HUES6 (cell line): ENCODE measurements around the gene CIB4.

Source experiments
- H3K27ac ChIP-seq: 2 replicates; pipeline ENCODE4 v1.7.0; 2013; ENCODE audit warnings: low read depth, mild to moderate bottlenecking, low read length, inconsistent platforms
- H3K27me3 ChIP-seq: 2 replicates; pipeline ENCODE4 v1.6.1; 2013; ENCODE audit warnings: low read length; ENCODE audit not compliant: control insufficient read depth, insufficient read depth
- H3K36me3 ChIP-seq: 2 replicates; pipeline ENCODE4 v1.6.1; 2013; ENCODE audit warnings: low read length; ENCODE audit not compliant: control insufficient read depth, insufficient read depth
- H3K4me1 ChIP-seq: 2 replicates; pipeline ENCODE4 v1.6.1; 2013; ENCODE audit warnings: low read length; ENCODE audit not compliant: control insufficient read depth, insufficient read depth
- H3K4me3 ChIP-seq: 2 replicates; pipeline ENCODE4 v1.5.1; 2013; ENCODE audit warnings: low read depth, low read length
- H3K9ac ChIP-seq: one replicate; pipeline ENCODE4 v1.6.1; 2013; ENCODE audit warnings: mild to moderate bottlenecking, low read length
- H3K9me3 ChIP-seq: 2 replicates; pipeline ENCODE4 v1.6.1; 2013; ENCODE audit warnings: low read depth, low read length; ENCODE audit not compliant: control insufficient read depth, insufficient read depth

CIB4 gene

DNA sequence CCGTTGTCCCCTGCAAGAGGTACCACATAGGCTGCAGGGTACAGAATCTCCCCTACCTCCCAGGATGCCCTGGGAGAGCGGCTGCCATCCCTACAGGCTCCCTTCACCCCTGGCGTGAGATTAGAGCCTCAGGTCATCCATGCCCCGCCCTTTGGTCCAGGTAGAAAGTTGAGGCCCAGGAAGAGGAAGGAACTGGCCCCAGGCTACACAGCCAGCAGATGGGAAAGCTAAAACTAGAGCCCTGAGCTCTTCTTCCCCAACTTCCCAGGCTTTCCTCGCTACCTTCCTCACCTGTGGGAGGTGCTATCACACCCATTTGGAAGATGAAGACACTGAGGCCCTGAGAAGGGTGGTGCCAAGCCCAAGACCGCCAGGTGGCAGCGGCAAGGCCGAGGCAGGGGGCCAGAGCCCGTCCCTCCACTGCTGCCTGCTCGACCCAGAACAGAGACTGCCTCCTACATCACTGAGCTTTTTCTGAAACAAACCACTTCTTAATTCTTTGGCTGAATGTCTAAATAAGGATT lies 25.8 kb downstream of the CIB4 start:
- no peak overlapping the region for H3K4me3 ChIP-seq
- H3K36me3 ChIP-seq = no peaks in the 10 kb centered on the region
- H3K4me1 ChIP-seq = peaks cover 52% of the 10 kb centered on the region
- no peaks in the 10 kb centered on the region for H3K9me3 ChIP-seq
- no peak overlapping the region for H3K9ac ChIP-seq
- H3K27ac ChIP-seq = no peak overlapping the region
- H3K27me3 ChIP-seq = peaks cover 28% of the 10 kb centered on the region

DNA sequence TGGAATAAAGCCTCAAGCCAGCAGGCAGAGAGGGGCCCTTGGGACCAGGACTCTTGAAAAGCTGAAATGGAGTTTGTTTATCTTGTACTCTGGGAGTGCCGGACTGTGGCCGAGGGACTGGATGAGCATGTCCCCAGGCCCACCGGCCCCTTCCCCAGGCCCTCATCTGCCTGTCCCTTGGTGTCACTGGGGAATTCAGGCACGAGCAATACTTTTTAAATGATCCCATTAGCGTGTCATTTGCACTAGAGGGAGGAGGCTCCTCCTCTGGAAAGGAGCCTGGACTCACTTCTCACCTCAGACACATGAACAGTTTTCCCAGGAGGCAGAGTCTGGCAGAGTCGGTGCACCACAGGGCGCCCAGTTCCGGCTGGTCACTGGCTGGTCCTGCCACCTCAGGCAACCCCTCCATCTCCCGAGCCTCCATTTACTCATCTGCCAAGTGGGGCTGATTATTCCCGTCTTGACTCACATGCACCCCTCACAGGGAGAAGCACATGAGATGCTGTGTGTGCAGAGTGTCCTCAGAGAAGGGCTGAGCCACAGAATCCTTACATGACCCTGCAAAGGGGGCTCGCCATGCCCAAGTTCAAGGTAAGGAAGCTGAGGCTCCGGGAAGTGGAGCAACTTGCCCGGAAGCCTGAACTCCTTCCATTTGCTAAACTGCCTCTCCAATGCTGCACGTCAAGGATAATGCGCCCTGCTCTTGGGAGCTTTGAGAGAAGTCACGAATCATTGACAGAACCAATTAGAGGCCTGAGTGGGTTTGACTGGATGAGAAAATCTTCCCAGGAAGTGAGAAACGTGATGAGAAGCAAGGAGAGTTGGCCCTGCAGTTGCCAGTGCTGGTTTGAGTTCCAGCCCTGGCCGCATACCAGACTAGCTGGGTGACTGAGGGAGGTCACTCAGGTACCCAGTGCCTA lies 26.7 kb downstream of the CIB4 start:
- Histone ChIP-seq H3K36me3 (no peaks in the 10 kb centered on the region), H3K9ac (no peak overlapping the region), H3K4me3 (no peak overlapping the region), H3K9me3 (no peaks in the 10 kb centered on the region), H3K27ac (no peak overlapping the region), H3K4me1 (peaks cover 54% of the 10 kb centered on the region), H3K27me3 (peaks cover 19% of the 10 kb centered on the region)

DNA sequence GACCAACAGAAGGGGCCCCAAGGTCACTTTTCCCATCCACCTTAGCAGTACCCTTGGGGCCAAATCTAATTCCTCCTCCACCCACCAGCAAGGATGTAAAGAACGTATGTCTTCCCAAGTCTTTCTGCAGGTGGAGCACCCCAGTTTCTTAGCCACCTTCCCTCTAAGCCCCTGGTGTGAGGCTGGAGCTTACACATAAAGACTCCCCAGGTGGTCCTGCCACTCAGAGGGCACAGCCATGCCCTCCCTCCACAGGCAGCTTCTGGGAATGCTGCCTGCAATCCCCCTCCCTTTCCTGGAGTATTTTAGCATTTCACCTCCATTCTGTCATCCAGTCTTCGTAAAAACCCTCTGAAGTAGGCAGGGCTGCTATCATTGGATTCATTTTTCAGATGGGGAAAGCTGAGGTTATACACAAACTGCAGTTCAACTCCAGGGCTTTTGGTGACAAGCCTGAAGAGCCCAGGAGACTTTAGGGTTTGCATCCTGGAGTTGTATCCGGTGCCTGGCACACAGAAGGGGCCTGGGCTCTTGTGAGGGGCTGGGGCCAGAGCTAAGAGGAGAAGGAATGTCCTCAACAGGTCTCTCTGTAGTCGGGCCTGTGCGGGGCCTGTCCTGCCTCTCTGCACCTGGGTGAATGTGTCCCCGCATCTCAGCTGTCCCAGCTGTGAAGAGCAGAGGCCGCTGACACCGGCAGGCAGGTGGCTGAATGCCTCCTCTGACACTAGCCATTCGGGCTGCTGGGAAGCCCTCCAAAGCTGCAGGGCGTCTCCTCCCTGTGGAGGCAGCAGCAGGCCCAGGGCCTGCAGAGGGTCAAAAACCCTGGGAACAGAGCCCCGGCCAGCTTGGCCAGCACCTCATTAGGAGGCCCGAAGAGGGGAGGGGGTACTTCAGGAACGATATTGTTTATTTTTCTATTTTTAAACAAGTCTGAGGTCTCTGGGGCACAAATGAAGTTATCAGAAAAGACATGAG lies 27.6 kb downstream of the CIB4 start:
- no peak overlapping the region for H3K27ac ChIP-seq
- H3K36me3 ChIP-seq = no peaks in the 10 kb centered on the region
- peaks cover 56% of the 10 kb centered on the region for H3K4me1 ChIP-seq
- no peak overlapping the region for H3K4me3 ChIP-seq
- H3K9ac ChIP-seq = no peak overlapping the region
- H3K9me3 ChIP-seq = no peaks in the 10 kb centered on the region
- peaks cover 9% of the 10 kb centered on the region; the same call in 1 of the 2 replicates for H3K27me3 ChIP-seq

DNA sequence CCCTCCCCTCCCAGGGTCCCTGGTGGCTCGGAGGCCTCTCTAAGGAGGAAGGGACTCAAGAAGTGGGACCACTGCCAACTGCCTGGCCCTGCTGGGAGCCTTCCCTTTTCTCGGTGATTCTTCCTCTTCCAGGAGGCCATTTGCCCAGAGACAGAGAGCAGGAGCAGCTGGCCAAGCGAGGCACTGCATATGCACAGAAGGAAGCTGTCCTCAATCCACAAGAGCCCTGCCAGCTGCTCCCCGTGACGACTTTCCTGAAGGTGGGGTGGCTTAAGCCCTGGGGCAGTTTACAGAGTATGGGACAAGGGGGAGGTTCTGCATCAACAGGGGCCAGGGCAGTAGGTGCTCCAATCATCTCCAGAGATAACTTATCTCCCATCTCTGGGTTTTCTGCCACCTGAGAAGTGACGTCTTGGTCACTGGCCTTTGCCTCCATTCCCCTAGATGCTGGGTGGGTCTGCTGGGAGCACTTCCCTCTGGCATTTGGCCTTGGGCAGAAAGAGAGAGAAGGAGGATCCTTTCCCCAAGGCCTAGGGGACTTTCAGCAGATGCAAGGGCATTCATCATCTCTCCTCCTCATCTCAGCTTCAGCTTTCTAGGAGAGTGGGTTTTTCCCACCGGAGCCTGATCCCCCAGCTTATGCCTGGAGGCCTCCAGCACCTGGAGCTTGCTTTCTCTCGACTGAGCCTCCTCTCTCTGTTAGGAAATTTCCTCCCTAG lies 28.5 kb downstream of the CIB4 start:
- no peaks in the 10 kb centered on the region for H3K9me3 ChIP-seq
- H3K27ac ChIP-seq = no peak overlapping the region
- peaks cover 2% of the 10 kb centered on the region; the same call in 1 of the 2 replicates for H3K27me3 ChIP-seq
- no peaks in the 10 kb centered on the region for H3K36me3 ChIP-seq
- peaks cover 55% of the 10 kb centered on the region for H3K4me1 ChIP-seq
- no peak overlapping the region for H3K9ac ChIP-seq
- no peak overlapping the region for H3K4me3 ChIP-seq

DNA sequence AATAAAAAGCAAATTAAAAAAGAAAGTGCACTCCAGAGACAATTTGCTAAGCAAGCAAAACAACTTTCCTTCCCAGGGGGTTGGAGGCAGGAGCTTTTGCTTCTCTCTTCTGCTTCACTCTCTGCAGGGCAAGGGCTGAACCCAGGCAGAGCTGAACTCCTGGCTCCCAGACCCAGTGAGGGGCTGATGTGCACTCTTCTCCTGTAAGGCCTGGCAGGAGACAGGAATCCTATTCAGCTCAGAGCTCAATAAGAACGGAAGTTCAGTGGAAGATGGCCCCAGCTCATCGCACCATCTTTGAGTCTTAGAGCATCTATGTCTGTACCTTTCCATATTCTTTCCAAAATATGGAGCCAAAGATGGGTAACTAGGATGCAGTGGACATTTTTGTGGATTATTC lies 29.1 kb downstream of the CIB4 start:
- Histone ChIP-seq H3K27ac (no peak overlapping the region), H3K27me3 (no peaks in the 10 kb centered on the region; the same call in 1 of the 2 replicates), H3K4me1 (peaks cover 49% of the 10 kb centered on the region), H3K9ac (no peak overlapping the region), H3K9me3 (no peaks in the 10 kb centered on the region), H3K4me3 (no peak overlapping the region), H3K36me3 (no peaks in the 10 kb centered on the region)

DNA sequence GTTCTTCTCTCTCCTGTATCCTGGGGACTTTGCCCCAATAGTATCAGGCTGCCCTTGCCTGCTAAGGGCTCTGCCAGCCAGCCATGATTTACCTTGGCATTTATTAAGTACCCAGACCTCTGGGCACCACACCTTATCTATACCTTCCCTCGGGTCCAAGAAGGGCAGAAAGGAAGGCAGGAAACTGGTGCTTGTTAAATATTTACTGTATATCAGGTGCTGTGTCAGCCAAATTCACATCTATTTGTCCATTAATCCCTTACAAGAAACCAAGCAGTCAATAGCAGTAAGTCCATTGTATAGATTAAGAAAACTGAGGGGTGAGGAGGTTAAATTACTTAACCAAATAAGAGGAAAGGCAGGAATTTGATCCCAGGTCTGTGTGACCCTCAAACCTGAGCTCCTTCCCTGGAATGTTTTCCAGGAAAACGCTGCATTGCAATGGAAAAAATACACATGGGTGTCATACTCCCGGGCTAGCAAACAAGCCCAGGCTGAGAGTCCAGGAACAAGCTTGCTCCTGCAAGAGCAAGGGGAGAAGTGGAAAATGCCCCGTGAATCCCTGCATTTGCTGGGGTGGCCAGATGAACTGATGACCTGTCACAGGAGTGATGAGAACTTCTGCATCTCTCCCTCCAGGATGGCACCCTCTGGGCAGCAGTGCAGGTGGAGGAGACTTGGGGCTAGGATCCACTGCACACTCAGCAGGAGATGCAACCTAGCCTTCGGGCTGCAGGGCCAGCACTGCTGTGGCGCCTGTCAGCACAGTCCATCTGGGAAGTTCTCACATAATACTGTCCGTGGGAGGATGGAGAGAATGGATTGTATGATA lies 30.4 kb downstream of the CIB4 start:
- no peaks in the 10 kb centered on the region for H3K9me3 ChIP-seq
- H3K9ac ChIP-seq = no peak overlapping the region
- no peaks in the 10 kb centered on the region for H3K27me3 ChIP-seq
- H3K36me3 ChIP-seq = no peaks in the 10 kb centered on the region
- peaks cover 51% of the 10 kb centered on the region for H3K4me1 ChIP-seq
- H3K4me3 ChIP-seq = no peak overlapping the region
- no peak overlapping the region for H3K27ac ChIP-seq

DNA sequence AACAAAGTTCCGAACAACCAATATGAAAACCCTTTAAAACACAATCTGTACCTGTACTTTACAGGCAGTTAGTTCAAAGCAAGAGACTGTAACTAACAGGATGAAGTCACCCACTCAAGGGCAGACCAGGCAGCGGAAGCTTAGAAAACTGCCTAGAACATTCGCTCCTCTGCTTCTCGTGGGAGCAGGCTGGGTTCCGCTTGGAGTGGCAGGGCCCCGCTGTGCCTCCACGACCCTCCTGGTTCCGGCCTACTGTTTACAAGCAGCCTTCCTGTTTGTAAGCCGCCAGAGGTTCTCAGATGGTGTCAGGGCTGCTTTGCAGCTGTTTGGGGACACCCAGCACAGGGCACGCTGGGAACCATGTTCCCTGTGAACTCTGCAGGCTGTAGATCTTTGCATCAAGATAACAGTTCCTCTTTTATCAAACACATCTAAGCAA lies 31.3 kb downstream of the CIB4 start:
- Histone ChIP-seq H3K9ac (no peak overlapping the region), H3K4me3 (no peak overlapping the region), H3K9me3 (no peaks in the 10 kb centered on the region), H3K27ac (no peak overlapping the region), H3K27me3 (no peaks in the 10 kb centered on the region), H3K4me1 (peaks cover 46% of the 10 kb centered on the region), H3K36me3 (no peaks in the 10 kb centered on the region)

DNA sequence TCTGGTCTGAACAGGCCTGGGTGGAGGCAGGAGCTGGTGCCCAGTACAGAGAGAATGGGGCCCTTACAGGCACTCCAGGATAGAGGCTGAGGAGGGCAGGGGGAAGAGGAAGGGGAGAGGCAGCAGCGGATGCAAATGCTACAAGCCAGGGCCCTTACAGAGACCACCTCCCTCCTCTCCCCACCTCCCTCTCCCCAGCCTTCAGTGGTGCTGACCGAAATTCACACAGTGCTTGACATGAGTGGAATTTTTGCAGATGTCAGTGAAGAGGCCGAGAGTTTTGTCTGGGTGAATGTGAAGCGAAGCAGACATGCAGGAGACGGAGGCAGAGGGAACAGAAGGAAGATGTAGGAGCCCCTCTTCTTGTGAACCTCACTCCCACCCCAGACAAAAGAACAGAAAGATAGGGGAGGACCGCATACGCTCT lies 31.9 kb downstream of the CIB4 start:
- Histone ChIP-seq H3K4me3 (no peak overlapping the region), H3K9ac (no peak overlapping the region), H3K9me3 (no peaks in the 10 kb centered on the region), H3K27ac (no peak overlapping the region), H3K4me1 (peaks cover 40% of the 10 kb centered on the region), H3K36me3 (no peaks in the 10 kb centered on the region), H3K27me3 (no peaks in the 10 kb centered on the region)

DNA sequence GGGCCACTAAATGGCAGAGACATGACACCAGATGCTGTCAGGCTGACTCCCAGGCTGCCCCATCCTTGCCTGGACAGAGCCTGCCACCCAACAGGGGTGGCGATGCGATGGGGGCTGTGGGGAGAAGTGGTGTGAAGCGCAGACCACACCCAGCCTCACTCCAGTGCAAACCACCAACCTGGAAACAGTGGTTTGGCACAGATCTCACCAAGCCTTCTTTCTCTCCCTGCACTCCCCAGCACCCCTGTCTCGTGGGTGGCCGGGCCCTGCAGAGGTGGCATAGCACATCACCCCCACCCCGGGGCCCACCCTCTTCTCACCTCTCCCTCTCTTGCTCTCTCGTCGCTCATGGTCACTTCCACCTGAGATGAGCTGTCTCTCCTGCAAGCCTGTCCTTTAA lies 32.6 kb downstream of the CIB4 start:
- no peaks in the 10 kb centered on the region for H3K36me3 ChIP-seq
- H3K27me3 ChIP-seq = no peaks in the 10 kb centered on the region
- no peak overlapping the region for H3K9ac ChIP-seq
- no peak overlapping the region for H3K27ac ChIP-seq
- no peak overlapping the region for H3K4me3 ChIP-seq
- peaks cover 34% of the 10 kb centered on the region for H3K4me1 ChIP-seq
- H3K9me3 ChIP-seq = no peaks in the 10 kb centered on the region

DNA sequence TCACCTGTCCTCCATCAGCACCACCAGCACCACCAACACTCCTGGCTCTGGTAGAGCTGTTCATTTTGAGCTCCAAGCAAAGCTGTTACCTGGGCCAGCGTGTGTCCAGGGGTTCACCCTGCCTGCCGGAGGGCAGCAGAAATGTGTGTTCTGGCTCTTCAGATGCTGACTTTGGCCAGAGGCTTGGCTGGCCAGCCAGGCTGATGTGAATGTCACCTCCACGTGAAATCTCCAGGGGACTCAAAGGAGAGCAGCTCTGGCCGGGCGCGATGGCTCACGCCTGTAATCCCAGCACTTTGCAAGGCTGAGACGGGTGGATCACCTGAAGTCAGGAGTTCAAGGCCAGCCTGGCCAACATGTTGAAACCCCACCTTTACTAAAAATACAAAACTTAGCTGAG lies 33.5 kb downstream of the CIB4 start:
- no peaks in the 10 kb centered on the region for H3K9me3 ChIP-seq
- no peaks in the 10 kb centered on the region for H3K27me3 ChIP-seq
- peaks cover 26% of the 10 kb centered on the region for H3K4me1 ChIP-seq
- H3K9ac ChIP-seq = no peak overlapping the region
- H3K36me3 ChIP-seq = no peaks in the 10 kb centered on the region
- H3K4me3 ChIP-seq = no peak overlapping the region
- no peak overlapping the region for H3K27ac ChIP-seq
